GM19099 (cell line): ENCODE results near the gene EIF3D.
A peak's percentile ranks its signal among the peaks of the same experiment; 100 is the strongest.

Experiments used
- POLR2A ChIP-seq: IDR thresholded peaks from 3 replicates; pipeline ENCODE4 v1.6.1; 2011; ENCODE audit warnings: low read depth; ENCODE audit not compliant: insufficient read length; ENCODE audit errors: extremely low read depth

EIF3D gene

GRCh38 chr22:36532466-36532865, 3.5 kb upstream of the EIF3D start:
- TF ChIP-seq POLR2A: no peak

GRCh38 chr22:36528341-36528740, 625 bp downstream of the EIF3D start:
- TF ChIP-seq POLR2A: no peak

GRCh38 chr22:36522662-36523061, 6.3 kb downstream of the EIF3D start:
- no peak for TF ChIP-seq POLR2A

- no peak for TF ChIP-seq POLR2A
Measured at GRCh38 chr22:36520423-36520822, 8.5 kb downstream of the EIF3D start.

- TF ChIP-seq POLR2A: no peak
Measured at GRCh38 chr22:36514766-36515165, 14.2 kb downstream of the EIF3D start.

GRCh38 chr22:36512991-36513390, 16.0 kb downstream of the EIF3D start:
- no peak for TF ChIP-seq POLR2A

- peak; percentile 28 for TF ChIP-seq POLR2A
Measured at GRCh38 chr22:36512333-36512732, 16.6 kb downstream of the EIF3D start.

- TF ChIP-seq POLR2A: no peak
Measured at GRCh38 chr22:36510966-36511881, 17.7 kb downstream of the EIF3D start.

GRCh38 chr22:36510384-36510783, 18.6 kb downstream of the EIF3D start:
- TF ChIP-seq POLR2A: no peak

GRCh38 chr22:36507518-36508010, 21.4 kb downstream of the EIF3D start:
- TF ChIP-seq POLR2A: no peak

- TF ChIP-seq POLR2A: peak; percentile 94
Measured at GRCh38 chr22:36506637-36507517, 22.1 kb downstream of the EIF3D start, which contains the start of gene FOXRED2. TSS of gene FOXRED2 (minus strand) at chr22:36507040. CDS start at chr22:36506422, 618 bp downstream.

- no peak for TF ChIP-seq POLR2A
Measured at GRCh38 chr22:36505998-36506635, 22.8 kb downstream of the EIF3D start.

- no peak for TF ChIP-seq POLR2A
Measured at GRCh38 chr22:36497910-36498665, 30.9 kb downstream of the EIF3D start.

- no peak for TF ChIP-seq POLR2A
Measured at GRCh38 chr22:36493690-36494110, 35.3 kb downstream of the EIF3D start.
